HL-60 (cell line): Measurements from ENCODE around the gene SOX8.

Experiments used
- DNase-seq, 2 experiments: peaks; one replicate each; pipeline ENCODE4 v3.0.0-alpha.2; 2010 to 2020; ENCODE audit warnings: low read depth in 1 of 2, low spot score in 1 of 2
- H3K27ac ChIP-seq: fragments of 250-450 bp; sonication (Bioruptor Pico); replicated peaks from 2 replicates; pipeline ENCODE4 v1.5.1; 2020; ENCODE audit warnings: mild to moderate bottlenecking, moderate library complexity
- H3K27me3 ChIP-seq: fragments of 250-450 bp; sonication (Bioruptor Pico); 2 replicates; pipeline ENCODE4 v1.5.1; 2021; ENCODE audit warnings: mild to moderate bottlenecking, moderate library complexity; ENCODE audit not compliant: insufficient read depth, poor library complexity, severe bottlenecking
- H3K4me3 ChIP-seq: replicated peaks from 2 replicates; pipeline ENCODE4 v1.5.1; 2011; ENCODE audit warnings: mild to moderate bottlenecking, control low read depth, low read length; ENCODE audit not compliant: insufficient read depth
- GABPA ChIP-seq: IDR thresholded peaks from 2 replicates; pipeline ENCODE4 v1.6.1; 2012; ENCODE audit warnings: low read depth
- POLR2AphosphoS5 ChIP-seq: IDR thresholded peaks from 2 replicates; pipeline ENCODE4 v1.6.1; 2012; ENCODE audit warnings: low read depth
- REST ChIP-seq: IDR thresholded peaks from 2 replicates; pipeline ENCODE4 v1.6.1; 2012; ENCODE audit warnings: low read depth; ENCODE audit not compliant: insufficient replicate concordance
- SPI1 ChIP-seq: IDR thresholded peaks from 2 replicates; pipeline ENCODE4 v1.6.1; 2012; ENCODE audit warnings: low read depth, mild to moderate bottlenecking, borderline replicate concordance
- TF ChIP-seq, protein P1 (sequence below): IDR thresholded peaks from one replicate; pipeline ENCODE4 v1.5.1; 2011; ENCODE audit warnings: low read length, control low read depth, inconsistent platforms; ENCODE audit not compliant: insufficient read depth

Gene SOX8

GRCh38 chr16:962366-962765 lies 19.2 kb upstream of the SOX8 start:
- Histone ChIP-seq H3K4me3 (no peak overlapping the region), H3K27me3 (no peaks in the 10 kb centered on the region), H3K27ac (no peak overlapping the region)
- TF ChIP-seq POLR2AphosphoS5 (no peak), SPI1 (no peak), GABPA (no peak), REST (no peak)
- TF ChIP-seq, protein P1, sequence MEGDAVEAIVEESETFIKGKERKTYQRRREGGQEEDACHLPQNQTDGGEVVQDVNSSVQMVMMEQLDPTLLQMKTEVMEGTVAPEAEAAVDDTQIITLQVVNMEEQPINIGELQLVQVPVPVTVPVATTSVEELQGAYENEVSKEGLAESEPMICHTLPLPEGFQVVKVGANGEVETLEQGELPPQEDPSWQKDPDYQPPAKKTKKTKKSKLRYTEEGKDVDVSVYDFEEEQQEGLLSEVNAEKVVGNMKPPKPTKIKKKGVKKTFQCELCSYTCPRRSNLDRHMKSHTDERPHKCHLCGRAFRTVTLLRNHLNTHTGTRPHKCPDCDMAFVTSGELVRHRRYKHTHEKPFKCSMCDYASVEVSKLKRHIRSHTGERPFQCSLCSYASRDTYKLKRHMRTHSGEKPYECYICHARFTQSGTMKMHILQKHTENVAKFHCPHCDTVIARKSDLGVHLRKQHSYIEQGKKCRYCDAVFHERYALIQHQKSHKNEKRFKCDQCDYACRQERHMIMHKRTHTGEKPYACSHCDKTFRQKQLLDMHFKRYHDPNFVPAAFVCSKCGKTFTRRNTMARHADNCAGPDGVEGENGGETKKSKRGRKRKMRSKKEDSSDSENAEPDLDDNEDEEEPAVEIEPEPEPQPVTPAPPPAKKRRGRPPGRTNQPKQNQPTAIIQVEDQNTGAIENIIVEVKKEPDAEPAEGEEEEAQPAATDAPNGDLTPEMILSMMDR: no peak
- no peak for DNase-seq

DNA sequence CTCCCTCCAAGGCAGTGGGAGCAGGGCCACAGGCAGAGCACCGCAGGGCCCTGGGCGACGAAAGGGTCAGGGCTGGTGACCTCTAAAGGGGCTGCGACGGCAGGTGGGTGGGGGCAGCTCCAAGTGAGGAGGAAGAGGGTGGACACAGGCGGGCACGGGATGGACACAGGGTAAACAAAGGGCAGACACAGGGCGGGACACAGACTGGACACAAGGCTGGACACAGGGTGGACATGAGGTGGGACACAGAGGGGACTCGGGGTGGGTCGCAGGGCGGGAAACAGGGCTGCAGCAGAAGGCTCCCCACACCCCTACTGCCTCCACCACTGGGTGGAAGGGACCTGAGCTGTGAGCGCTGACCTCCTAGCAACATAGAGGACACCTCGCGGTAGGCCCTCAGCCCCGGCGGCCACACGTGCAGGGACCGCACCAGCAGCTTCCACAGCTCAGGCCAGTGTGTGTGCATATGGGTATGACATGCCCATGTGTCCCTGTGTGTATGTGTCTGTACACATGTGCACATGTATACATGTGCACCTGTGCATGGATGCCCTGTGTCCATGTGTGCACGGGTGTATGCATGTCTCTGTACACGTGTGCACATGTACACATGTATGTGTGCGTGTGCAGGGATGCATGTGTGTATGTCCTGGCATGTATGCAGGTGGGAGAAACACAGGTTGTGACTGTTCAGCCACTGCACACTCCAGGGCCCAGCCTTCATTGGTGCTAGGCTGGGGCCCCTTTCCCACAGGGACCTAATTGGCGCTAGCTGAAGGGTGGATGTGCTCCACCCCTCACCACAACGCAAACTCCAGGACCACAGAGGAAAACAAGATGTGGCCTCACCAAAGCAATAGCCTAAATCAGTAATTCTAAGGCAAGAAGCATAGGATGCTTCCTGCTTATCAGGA lies 18.4 kb upstream of the SOX8 start:
- H3K27me3 ChIP-seq: no peaks in the 10 kb centered on the region
- H3K27ac ChIP-seq: no peak overlapping the region
- TF ChIP-seq REST (no peak), SPI1 (no peak), POLR2AphosphoS5 (no peak), GABPA (no peak)
- TF ChIP-seq, protein P1: no peak
- no peak overlapping the region for H3K4me3 ChIP-seq
- DNase-seq: no peak

GRCh38 chr16:963913-964312 lies 17.7 kb upstream of the SOX8 start:
- Histone ChIP-seq H3K27me3 (no peaks in the 10 kb centered on the region), H3K4me3 (no peak overlapping the region), H3K27ac (no peak overlapping the region)
- DNase-seq: no peak
- TF ChIP-seq REST (no peak), POLR2AphosphoS5 (no peak), SPI1 (no peak), GABPA (no peak)
- TF ChIP-seq, protein P1: no peak
